DMS 273 treated with DMSO at 0.1 percent for 48 hours (cell line): Measurements from ENCODE around the gene SUGP2.
A peak's percentile ranks its signal among the peaks of the same experiment; 100 is the strongest.

Experiments used
- DNase-seq: peaks from one replicate; lab custom pipeline; 2025; lab: John Stamatoyannopoulos, UW

Gene SUGP2

DNA sequence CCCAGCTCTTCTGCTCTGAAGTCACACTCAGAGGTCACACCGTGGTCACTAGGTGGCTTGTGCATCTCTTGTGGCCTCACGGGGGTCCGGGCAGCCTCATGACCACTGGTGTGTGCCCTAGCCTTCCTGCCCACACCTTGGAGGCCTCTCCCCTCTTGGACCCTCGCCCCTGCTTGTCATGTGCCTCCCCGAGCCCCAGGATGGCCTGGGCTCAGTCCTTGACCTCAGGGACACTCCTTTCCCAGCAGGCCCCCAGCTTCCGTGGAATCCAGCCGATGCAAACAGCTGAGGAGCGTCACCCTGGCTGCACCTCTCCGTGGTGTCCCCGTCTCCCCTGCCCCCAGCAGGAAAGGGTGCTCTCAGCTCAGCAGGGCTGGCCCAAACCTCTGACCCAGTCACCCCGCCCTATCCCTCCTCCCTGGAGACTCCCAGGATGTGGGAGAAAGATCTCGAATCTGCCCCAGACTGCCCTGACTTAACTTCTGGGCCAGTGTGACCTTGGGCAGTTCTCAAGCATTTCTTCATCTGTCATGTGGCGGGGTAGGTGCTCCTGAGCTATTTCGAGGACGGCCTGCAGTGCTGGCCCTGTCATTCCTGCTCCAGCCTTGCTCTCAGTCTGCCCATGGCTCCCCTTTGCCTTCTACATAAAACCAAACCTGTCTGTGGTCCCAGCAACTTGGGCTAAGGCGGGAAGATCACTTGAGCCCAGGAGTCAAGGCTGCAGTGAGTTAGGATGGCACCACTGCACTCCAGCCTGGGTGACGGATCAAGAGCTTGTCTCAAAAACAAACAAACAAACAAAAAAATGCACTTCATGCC is 25.9 kb upstream of the SUGP2 start:
- DNase-seq, result no peak

DNA sequence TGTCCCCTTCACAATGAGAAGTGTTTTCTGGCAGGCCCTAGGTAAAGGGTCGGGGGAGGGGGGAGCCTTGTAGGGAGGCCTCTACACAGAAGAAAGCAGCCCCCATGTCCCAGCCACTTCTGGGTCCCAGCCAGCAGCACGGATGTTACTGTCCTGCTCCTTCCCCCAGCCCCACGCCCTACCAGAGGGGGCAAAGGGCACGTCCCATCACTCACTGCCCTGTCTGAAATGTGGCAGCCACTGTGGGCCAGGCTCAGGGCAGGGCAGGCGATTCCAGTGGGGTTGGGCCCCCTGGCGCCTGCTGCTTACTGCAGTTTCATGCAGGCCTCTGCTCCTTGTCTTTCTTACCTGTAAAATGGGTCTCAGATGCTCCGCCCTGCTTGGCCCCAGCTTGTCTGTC is 24.4 kb upstream of the SUGP2 start:
- DNase-seq, result no peak

DNA sequence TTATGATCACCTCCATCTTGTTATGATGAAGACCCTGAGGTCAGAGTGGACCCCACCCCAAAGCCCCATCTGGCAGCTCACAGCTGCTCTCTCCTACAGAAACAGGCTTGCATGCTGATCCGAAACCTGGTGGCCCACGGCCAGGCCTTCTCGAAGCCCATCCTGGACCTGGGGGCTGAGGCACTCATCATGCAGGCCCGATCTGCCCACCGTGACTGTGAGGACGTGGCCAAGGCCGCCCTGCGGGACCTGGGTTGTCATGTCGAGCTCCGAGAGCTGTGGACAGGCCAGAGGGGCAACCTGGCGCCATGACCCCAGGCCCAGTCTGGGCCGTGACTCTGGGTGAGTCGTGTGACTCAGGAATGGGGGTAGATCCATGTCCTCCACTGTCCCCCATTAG is 24.0 kb upstream of the SUGP2 start:
- no peak for DNase-seq

DNA sequence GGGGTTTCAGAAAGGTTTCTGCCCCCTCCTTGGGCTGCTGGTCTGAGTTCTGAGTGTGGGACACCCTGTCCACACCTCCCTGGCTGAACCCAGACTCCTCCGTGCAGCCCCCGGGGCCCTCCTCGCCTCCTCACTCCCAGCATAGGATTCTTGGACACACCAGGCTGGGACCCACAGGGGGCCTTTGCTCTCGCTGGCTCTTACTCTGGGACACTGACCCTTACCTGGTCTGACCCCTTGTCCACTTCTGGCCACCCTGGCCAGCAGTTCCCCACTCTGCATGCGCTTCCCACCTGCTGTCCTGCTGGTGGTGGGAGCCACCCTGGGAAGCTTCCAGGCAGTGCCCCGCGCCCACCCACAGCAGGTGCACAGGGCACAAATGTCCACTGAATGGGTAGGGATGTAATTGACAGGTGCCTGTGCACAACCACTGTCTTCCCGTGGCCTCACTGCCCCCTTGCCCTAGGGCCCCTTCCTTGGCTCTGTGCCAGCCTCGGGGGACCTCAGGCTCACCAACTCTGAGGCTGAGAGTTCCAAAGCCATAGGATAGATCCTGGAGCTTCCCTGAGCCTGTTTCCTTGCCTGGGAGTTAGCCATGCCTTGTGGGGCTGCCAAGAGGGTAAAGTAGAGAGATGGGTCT is 23.4 kb upstream of the SUGP2 start:
- no peak for DNase-seq

DNA sequence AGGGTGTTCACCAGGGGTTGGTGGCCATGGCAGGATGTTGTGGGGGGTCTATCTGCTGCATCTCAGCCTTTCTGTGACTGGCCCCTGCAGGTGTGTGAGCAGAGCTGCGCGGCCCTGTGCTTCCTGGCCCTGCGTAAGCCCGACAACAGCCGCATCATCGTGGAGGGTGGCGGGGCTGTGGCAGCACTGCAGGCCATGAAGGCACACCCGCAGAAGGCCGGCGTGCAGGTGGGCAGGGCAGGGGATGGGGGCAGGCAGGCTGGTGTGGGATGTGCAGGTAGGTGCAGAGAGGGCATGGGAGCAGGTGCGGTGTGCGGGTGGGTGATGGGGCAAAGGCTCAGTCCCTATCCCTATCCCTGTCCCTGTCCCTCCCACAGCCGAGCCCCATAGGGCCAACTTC is 22.4 kb upstream of the SUGP2 start:
- no peak for DNase-seq

DNA sequence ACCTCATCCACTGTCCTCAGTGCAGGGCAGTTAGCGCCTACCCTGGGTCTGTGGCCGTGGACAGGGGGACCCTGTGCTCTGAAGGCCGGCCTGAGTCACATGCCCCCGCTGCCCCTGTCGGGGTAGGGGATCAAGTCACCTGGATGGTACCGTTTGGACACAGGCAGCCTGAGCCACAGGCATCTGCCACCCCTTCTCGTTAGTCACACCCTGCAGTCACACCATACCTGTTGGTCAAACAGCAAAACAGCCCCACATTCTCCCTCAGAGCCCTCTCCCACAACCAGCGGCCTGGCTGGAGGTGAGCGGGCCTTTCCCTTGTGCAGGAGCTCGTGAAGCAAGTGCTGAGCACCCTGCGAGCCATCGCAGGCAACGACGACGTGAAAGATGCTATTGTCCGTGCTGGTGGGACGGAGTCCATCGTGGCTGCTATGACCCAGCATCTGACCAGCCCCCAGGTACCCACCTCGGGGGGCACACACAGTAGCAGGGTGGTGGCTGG is 21.7 kb upstream of the SUGP2 start:
- no peak for DNase-seq

DNA sequence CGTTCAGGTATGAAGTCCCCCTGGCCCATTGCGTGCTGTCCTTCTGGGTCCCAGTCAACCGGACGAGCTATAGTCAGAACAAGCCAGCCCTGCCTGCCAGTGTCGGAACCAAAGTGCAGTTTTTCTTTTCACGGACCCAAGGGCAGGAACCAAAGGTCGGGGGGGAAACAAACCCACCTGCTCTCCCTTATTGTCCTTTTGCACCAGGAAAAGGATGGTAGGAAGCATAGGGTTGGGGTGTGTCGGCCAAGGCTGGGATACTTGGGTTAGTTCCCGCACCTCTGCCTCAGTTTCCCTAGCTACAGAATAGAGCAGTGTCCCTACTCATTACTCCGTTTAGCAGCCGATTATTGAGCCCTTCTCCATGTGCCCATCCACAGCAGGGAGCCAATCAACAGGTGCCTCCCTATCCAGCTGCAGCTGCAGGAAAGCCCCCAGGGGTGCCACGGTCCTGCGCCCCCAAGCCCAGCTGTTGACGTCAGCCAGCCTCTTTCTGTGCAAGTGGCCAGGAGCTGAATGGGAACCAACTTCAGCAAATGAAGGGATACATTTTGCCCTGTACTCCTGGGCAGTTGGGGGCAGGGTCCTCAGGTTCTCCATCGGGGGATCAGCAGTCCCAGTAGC is 21.1 kb upstream of the SUGP2 start:
- no peak for DNase-seq

DNA sequence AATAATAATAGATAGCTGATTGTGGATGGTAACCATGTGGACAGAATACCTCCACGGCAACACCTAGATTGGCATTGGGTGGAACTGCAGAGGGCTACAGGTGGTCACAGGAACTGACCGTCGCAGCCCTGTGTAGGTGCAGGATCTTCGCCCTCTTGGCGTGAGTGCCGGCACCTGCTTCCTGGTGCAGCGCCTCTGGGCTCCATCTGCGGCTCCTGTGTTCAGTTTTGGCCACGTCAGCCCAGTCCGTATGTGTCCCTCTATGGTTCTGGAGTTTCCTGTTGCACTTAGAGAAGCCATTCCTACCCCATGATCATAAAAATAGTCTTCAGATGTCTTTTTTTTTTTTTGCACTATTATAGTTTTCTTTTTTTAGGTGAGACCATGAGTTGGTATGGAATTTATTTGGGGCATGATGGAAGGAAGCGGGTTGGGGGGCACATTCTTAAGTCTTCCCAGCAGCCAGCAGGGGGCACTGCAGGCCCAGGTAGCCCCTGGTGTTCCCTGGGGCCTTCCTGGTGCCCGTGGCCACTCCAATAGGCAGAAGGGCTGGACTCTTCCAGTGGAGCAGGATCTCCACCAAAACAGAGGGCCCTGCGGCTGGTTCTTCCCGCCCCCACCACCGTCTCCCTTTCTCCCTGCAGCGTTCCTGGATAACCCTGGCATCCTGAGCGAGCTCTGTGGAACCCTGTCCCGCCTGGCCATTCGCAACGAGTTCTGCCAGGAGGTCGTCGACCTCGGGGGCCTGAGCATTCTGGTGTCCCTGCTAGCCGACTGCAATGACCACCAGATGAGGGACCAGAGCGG is 20.4 kb upstream of the SUGP2 start:
- no peak for DNase-seq

DNA sequence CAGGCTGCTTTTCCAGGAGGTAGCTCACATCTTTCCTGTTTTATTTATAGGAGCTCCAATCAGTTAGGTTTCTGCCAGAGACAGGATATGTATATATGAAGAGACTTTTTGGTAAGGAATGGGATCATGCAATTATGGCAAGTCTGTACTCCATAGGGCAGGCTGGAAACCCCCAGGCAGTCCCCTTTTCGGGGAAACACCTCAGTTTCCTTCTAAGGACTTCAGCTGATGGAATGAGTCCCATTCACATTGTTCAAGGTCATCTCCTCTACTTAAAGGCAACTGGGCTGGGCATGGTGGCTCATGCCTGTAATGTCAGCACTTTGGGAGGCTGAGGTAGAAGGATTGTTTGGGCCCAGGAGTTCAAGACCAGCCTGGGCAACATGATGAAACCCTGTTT is 19.6 kb upstream of the SUGP2 start:
- DNase-seq, result no peak

DNA sequence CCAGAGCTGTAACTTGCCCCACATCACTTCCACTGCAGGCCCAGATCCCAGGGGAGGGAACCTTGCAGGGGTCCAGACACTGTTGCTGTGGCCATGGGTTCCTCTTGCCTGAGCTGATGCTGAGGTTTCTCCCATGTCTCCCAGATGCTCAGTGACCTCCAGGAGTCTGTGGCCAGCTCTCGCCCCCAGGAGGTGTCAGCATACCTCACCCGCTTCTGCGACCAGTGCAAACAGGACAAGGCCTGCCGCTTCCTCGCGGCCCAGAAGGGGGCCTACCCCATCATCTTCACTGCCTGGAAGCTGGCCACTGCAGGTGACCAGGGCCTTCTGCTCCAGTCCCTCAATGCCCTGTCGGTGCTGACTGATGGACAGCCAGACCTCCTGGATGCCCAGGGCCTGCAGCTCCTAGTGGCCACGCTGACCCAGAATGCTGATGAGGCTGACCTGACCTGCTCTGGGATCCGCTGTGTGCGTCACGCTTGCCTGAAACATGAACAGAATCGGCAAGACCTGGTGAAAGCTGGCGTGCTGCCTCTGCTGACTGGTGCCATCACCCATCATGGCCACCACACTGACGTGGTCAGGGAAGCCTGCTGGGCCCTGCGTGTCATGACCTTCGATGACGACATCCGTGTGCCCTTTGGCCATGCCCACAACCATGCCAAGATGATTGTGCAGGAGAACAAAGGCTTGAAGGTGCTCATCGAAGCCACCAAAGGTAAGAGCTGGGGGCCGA is 18.3 kb upstream of the SUGP2 start:
- no peak for DNase-seq

DNA sequence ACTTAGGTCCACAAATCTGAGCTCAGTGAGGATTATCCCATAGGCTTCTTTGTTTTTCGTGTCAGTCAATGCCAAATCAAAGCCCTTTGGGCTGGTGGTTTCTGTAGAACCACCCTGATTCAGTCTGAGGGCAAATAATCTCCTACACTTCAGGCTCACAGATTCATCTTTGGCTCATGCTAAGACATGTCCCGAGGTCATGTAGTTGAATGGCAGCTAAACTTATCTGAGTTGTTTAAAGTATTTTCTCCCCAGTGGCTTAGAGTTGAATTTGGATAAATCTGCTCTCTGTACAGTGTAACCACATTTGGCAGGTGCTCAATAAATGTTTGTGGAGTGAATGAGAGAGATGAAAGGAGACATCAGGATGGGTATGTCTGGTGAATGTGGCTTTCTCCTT is 17.4 kb upstream of the SUGP2 start:
- no peak for DNase-seq

DNA sequence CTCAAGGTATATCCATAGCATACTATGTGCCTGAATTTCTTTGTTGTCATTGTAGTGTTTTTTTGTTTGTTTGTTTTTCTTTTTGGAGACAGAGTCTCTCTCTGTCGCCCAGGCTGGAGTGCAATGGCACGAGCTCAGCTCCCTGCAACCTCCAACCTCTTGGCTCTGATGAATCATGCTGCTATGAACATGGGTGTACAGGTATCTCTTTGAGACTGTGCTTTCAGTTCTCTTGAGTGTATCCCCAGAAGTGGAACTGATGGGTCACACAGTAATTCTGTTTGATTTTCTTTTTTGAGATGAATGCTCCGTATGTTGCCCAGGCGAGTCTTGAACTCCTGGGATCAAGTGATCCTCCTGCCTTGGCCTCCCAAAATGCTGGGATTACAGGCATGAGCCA is 16.8 kb upstream of the SUGP2 start:
- no peak for DNase-seq

DNA sequence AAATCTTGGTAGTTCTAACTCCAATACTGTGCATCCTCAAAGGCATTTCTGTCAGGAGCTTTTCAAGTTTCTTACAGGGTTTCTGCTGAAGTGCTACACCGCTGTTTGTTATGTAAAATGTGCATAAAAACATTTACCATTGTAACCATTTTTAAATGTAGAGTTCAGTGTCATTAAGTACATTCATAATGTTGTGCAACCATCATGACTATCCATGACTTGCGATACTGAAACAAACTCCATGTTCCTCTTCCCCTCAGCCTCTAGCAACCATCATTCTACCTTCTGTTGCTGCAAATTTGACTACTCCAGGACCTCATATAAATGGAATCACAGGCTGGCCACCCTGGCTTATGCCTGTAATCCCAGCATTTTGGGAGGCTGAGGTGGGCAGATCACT is 16.1 kb upstream of the SUGP2 start:
- no peak for DNase-seq

DNA sequence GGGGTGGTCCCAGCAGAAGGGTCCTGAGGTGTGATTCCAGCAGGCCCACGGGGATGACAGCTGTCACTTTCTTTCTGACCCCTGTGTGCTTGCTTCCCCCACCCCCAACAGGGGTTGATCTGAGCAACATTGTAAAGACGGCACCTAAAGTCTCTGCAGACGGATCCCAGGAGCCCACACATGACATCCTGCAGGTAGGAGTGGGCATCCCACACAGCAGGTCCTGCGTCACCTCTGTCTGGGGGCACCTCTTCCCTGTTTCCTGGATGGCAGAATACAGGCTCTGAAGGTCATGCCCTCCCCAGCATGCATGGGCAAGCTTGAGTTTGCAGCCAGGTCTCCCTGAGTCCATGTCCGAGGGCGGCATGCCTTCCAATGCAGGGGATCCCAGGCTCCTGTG is 10.6 kb upstream of the SUGP2 start:
- DNase-seq, result no peak

DNA sequence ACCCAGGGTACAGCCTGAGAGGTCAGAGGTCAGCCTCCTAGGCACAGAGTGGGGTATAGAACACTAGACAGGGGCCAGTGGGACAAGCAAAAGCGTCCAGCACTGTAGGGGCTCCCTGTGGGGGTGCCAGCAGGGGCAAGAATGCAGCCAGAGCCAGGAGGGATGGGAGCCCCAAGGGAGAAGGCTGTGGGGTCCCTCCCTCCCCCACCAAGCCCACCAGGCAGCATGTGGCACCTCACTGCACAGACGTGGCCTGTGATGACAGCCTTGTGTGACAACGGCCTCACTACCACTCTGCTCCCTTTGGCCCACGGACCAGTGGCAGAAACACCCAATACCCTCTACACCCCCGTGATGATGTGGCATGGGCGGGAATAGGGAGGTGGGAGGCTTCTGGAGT is 10.2 kb upstream of the SUGP2 start:
- DNase-seq, result no peak

DNA sequence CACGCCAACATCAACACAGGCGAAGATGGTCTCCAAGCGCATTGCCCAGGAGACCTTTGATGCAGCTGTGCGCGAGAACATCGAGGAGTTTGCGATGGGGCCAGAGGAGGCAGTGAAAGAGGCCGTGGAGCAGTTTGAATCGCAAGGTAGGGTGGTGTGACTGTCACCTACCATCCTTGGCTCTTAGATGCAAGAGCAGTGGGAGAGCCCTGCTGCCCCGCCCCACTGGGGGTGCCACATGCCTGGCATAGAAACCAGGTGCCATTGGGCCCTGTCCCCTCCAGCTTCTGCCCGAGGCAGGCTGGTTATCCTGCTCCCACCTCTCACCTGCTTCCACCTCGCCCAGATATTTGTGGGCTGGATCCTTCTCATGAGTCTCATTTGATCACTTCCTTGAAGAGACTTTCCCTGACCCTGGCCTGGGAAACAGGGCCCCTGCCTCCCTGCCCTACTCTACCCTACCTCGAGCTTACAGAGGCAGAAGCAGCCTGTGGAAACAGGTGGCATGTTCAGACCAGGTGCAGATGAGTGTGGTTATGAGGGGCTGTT is 9.5 kb upstream of the SUGP2 start:
- no peak for DNase-seq

DNA sequence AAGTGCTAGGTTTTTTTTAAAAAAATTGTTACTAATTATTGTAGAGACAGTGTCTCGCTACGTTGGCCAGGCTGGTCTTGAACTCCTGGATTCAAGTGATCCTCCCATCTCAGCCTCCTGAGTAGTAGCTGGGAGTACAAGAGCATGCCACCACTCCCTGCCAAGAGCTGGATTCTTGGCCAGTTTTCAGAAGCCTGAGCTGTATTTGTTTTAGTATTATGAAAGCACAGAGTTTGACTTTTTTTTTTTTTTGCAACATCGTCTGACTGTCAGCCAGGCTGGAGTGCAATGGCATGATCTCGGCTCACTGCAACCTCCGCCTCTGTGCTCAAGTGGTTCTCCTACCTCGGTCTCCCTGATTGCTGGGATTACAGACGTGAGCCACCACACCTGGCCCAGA is 7.1 kb upstream of the SUGP2 start:
- no peak for DNase-seq

DNA sequence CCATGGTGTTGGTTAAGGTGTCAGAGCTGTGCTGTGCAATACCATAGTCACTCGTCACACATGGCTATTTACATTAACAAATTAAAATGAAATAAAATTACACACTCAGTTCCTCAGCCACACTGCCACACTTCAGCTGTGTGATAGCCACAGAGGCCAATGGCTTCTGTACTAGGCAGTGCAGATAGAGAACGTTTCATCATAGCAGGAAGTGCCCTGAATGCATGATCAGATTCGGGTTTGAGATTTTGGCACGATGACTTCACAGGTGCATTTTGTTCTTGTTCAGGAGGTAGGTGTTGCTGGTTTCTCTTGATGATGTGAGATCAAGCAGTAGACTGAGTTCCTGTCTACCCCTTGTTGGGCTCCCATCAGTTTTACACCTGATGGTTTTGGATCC is 6.6 kb upstream of the SUGP2 start:
- DNase-seq, result no peak

DNA sequence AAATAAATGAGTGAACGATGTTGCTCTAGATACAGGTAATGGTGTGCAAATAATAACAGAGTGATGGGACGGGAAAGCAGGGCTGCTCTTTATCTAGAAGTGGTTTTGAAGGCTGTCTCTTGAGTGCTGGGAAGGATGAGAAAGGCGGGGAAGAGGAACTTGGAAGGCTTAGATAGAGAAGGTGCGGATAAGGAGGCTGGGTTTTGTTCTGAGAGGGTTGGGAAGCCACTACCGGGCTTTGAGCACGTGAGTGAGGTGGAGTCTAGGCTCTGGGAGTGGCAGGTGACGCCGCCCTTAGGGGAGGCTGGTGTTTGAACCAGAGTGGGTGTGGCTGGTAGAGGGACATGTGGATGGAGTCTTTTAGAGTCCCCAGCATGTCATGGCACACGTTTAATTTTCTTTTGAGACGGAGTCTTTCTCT is 897 bp upstream of the SUGP2 start:
- peak; percentile 65 for DNase-seq

DNA sequence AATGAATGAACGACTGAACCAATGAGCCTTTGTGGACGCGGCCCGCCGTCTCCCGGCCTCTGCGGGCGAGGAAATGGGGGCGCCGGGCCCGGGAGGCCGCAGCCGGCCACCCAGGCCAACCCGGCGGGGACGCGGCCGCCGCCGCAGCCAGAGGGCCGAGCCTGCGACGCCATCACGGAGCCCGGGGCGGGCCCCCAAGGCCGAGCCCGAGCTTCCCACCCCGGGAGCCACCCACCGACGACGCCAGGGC is 216 bp downstream of the SUGP2 start:
- no peak for DNase-seq

DNA sequence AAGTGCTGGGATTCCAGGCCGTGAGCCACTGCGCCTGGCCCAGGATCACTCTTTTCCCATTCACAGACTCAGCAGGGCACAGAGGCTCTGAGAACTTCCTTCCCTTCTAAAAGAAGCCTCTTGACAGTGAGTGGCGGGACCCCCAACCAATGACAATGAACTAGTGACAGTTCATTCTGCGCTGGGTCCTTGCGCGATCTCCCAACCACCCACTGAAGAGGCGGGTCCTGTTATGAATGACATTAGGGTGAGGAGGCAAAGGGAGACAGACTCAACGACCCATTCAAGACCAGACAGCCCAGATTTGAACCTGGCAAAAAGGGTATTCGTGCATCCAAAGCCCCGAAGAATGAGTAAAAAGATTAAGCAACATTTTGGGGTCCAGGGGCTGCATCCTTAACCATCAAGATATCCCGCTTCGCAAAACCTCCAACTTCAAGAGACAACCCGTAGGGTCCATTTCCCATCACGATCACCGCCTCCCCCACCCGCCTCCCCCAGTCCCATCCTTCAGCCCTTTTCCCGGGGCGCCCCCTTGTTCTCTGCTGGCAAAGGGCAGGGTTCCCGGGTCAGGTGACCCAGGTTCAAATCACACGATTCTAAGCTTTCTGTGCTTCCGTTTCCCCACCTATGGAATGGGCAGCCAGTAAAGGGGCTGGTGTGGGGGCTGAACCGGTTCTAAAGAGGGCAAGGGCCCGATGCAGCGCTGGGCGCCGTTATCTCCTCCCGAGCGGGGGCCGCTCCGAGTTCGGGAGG is 719 bp downstream of the SUGP2 start:
- DNase-seq, result no peak
